Measurements from ENCODE around the gene RCCD1. TPM values are rescaled to one million over a fixed set of nuclear protein-coding genes. Genes with fewer than 3 reads are reported as not detected.

RCCD1 gene
- total RNA-seq, 4 donors from 2014 or later: 7.4 to 16.5 (median 11.6) TPM

DNA sequence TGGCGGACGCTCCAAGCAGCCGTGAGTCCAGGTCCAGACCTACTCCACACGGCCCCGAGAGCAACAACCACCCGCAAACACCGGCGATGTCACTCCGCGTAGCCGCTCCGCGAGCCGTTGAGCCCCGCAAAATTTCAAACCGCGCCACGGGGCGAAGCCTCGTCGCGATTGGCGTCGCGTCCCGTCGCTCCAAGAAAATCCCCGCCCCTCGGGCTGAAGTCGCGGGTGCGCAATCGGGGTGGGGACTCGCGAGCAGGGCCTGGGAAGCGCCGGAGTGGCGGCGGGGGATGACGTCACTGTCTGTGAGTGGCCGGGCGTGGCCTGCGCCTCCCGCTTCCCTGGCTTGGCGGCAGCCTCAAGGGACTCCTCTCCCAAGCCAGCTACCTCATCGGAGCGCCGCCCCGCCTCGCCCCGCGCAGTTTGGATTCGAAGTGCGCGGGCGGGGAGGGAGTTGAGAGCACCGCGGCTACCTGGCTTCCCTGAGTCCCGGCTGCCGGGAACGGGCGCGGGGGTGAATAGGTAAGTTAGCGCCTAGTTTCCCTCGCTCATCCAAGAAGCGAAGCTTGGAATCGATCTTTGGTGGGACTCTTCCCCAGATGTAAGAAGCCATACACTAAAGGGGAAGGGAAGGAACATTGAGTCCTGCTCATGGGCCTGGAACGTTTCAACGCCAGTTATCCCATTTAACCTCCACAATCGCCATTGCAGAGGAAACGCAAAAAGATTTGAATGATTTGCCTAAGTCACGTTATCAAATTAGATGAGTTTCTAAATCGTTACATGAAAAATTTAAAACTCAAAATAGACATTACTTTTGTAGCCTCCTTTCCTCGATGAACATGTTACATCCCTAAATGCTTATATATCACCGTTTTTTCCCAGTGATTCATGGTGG, 40.0 kb downstream of the RCCD1 start, which contains the start of gene PRC1:
TSS of gene PRC1 (minus strand) at position 119 of the 895 bp plus-strand sequence. CDS start at position 1, 118 bp downstream.
- DNase-seq: peak; percentile 98
- TF ChIP-seq POLR2A (IDR thresholded peaks at IDR 0.05): peak; percentile 82 to 83
- TF ChIP-seq, protein P1, sequence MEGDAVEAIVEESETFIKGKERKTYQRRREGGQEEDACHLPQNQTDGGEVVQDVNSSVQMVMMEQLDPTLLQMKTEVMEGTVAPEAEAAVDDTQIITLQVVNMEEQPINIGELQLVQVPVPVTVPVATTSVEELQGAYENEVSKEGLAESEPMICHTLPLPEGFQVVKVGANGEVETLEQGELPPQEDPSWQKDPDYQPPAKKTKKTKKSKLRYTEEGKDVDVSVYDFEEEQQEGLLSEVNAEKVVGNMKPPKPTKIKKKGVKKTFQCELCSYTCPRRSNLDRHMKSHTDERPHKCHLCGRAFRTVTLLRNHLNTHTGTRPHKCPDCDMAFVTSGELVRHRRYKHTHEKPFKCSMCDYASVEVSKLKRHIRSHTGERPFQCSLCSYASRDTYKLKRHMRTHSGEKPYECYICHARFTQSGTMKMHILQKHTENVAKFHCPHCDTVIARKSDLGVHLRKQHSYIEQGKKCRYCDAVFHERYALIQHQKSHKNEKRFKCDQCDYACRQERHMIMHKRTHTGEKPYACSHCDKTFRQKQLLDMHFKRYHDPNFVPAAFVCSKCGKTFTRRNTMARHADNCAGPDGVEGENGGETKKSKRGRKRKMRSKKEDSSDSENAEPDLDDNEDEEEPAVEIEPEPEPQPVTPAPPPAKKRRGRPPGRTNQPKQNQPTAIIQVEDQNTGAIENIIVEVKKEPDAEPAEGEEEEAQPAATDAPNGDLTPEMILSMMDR (IDR thresholded peaks at IDR 0.05): peak in 1 of 4 experiments; percentile 4
- intact Hi-C loops (cut with DNase I; ENCODE audit: low total_unique reads): loop anchor here (2.0 kb wide), 1 partner anchor 38 kb away; no protein-coding TSS in a partner anchor
- H3K36me3 ChIP-seq: no peaks in the 10 kb centered on the region
- peak within 1 kb of the TSS; percentile 91 to 94 for H3K27ac ChIP-seq
- no peaks in the 10 kb centered on the region for H3K27me3 ChIP-seq
- no peaks in the 10 kb centered on the region for H3K9me3 ChIP-seq
- H3K4me1 ChIP-seq: no peaks in the 10 kb centered on the region
- H3K4me3 ChIP-seq: peak within 1 kb of the TSS; percentile 76 to 92

DNA sequence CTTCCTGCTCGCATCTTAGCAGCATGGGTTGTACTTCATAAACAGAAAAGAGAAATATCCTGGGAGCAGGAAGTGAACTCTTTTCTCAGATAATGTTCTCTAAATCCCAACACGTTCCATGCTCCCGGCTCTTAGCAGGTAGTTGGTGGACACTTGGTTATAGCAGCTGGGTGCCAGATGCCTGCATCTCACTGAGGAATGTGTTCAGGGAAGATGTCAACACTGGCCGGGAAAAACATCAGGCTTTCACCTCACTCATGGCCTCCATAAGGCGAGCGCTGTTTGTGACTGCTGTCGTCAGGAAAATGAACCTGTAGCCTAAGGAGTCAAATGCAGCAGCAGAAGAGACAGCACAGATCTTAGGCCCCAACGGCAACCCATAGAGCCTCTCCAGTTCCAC, 44.1 kb downstream of the RCCD1 start:
- intact Hi-C loops (cut with DNase I; ENCODE audit: low total_unique reads): no loop called here

DNA sequence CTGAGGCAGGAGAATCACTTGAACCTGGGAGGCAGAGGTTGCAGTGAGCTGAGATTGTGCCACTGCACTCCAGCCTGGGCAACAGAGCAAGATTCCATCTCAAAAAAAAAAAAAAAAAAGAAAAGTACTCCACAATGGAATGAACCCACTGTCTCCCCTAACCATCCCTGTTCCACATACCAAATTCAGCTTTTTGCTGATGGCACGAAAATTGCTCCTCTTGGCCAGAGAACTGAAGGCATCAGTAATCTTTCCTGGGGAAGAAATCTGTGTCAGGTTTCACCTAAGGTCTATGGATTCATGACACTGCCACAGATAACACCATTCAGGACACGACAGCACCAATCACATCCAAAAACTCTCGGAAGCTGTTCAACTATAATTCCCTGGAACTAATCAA, 46.5 kb downstream of the RCCD1 start:
- Histone ChIP-seq H3K4me1 (no peaks in the 10 kb centered on the region), H3K9me3 (no peaks in the 10 kb centered on the region), H3K4me3 (no peak overlapping the region), H3K27ac (no peak overlapping the region), H3K36me3 (no peaks in the 10 kb centered on the region), H3K27me3 (no peaks in the 10 kb centered on the region)
- no peak for DNase-seq
- no peak for TF ChIP-seq POLR2A (IDR thresholded peaks at IDR 0.05)
- TF ChIP-seq, protein P1 (IDR thresholded peaks at IDR 0.05): no peak
- intact Hi-C loops (cut with DNase I; ENCODE audit: low total_unique reads): no loop called here

More for the DNA sequence above, 44.1 kb downstream of the RCCD1 start:
- H3K36me3 ChIP-seq: no peaks in the 10 kb centered on the region
- H3K4me1 ChIP-seq: no peaks in the 10 kb centered on the region
- no peaks in the 10 kb centered on the region for H3K27me3 ChIP-seq
- no peaks in the 10 kb centered on the region for H3K9me3 ChIP-seq
- TF ChIP-seq POLR2A (IDR thresholded peaks at IDR 0.05): no peak
- TF ChIP-seq, protein P1 (IDR thresholded peaks at IDR 0.05): no peak
- H3K4me3 ChIP-seq: no peak overlapping the region
- H3K27ac ChIP-seq: no peak overlapping the region
- no peak for DNase-seq

DNA sequence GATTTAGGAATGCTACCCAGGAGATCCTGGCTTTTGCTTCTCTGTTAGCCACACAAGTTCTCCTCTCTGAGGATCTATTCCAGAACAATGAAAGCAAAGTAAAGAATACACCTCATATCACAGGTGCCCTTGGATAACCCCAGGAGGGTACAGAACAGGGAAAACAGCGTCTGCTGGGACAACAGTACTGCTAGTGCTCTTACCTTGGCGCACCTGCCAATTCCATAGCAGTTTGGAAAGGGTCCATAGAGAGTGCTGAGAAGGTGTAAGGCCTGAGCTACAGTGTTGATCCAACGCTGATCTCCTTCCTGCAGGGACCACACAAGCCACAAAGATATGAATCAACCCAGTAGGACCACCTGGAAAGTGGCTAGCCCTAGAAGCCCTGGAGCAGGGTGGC, 52.6 kb downstream of the RCCD1 start:
- no peak overlapping the region for H3K4me3 ChIP-seq
- no peaks in the 10 kb centered on the region for H3K9me3 ChIP-seq
- H3K27me3 ChIP-seq: no peaks in the 10 kb centered on the region
- H3K36me3 ChIP-seq: no peaks in the 10 kb centered on the region
- H3K4me1 ChIP-seq: no peaks in the 10 kb centered on the region
- no peak for DNase-seq
- no peak overlapping the region for H3K27ac ChIP-seq
- no peak for TF ChIP-seq POLR2A (IDR thresholded peaks at IDR 0.05)
- TF ChIP-seq, protein P1 (IDR thresholded peaks at IDR 0.05): no peak
- intact Hi-C loops (cut with DNase I; ENCODE audit: low total_unique reads): no loop called here

Small RNAs within 50 kb of the gene (small RNA-seq; reads per million reads assigned to genes)
- gene RF00019: not detected

Other genes with a start within 250 kb of the RCCD1 start
- gene BLM, start 237.5 kb upstream of the RCCD1 start, total RNA-seq: 1 to 10 TPM in 1 of 4 donors, under 1 TPM in 3; 0.29 to 5.0 (median 0.48) TPM
- 10 to 100 TPM; 20.5 to 54.8 (median 30.5) TPM for gene FURIN, start 86.3 kb upstream of the RCCD1 start, total RNA-seq
- gene FES, start 70.4 kb upstream of the RCCD1 start, total RNA-seq: 100 to 1,000 TPM in 1 of 4 donors, 10 to 100 TPM in 2, 1 to 10 TPM in 1; 4.4 to 968 (median 60.1) TPM
- 10 to 100 TPM; 15.9 to 92.0 (median 19.8) TPM for gene MAN2A2, start 51.6 kb upstream of the RCCD1 start, total RNA-seq
- 10 to 100 TPM in 2 of 4 donors, 1 to 10 TPM in 1, under 1 TPM in 1; 0.59 to 14.0 (median 7.2) TPM for gene HDDC3, start 22.3 kb upstream of the RCCD1 start, total RNA-seq
- gene UNC45A, start 19.6 kb upstream of the RCCD1 start, total RNA-seq: 10 to 100 TPM; 42.8 to 89.5 (median 65.4) TPM
- 10 to 100 TPM in 1 of 4 donors, 1 to 10 TPM in 2, not detected in 1; 7.1 to 95.0 (median 9.4) TPM for gene PRC1, start 39.7 kb downstream of the RCCD1 start, total RNA-seq
- 10 to 100 TPM in 1 of 4 donors, 1 to 10 TPM in 3; 6.7 to 12.6 (median 8.1) TPM for gene VPS33B, start 67.7 kb downstream of the RCCD1 start, total RNA-seq
- gene SV2B, start 145.4 kb downstream of the RCCD1 start, total RNA-seq: 1 to 10 TPM in 1 of 4 donors, under 1 TPM in 3; 0.26 to 1.1 (median 0.87) TPM